Germinal center (tissue), 1 donor: ENCODE data around the gene HDAC2.
A peak's percentile ranks its signal among the peaks of the same experiment; 100 is the strongest.
"Not testable (repeated sequence)": the region's sequence is repeated elsewhere in the genome, so short reads cannot be mapped to it uniquely, and the experiment has no call there.

Source experiments
- DNase-seq: peaks from one replicate; pipeline ENCODE4 v3.0.0; 2012; ENCODE audit warnings: mixed read lengths, low spot score

Gene HDAC2

GRCh38 chr6:113970805-113971676, at the start of gene HDAC2:
TSS of gene HDAC2 (minus strand) at chr6:113971148. CDS start at chr6:113970908, 240 bp downstream.
- DNase-seq, result peak; percentile 88

GRCh38 chr6:114020196-114020595, 49.2 kb upstream of the HDAC2 start:
- no peak for DNase-seq

- DNase-seq, result not testable (repeated sequence)
Measured at GRCh38 chr6:114017146-114017545, 46.2 kb upstream of the HDAC2 start.

GRCh38 chr6:114014106-114014505, 43.2 kb upstream of the HDAC2 start:
- not testable (repeated sequence) for DNase-seq

GRCh38 chr6:114011486-114011885, 40.5 kb upstream of the HDAC2 start:
- DNase-seq, result not testable (repeated sequence)

GRCh38 chr6:114010540-114010939, 39.6 kb upstream of the HDAC2 start:
- no peak for DNase-seq

- no peak for DNase-seq
Measured at GRCh38 chr6:114009192-114009591, 38.2 kb upstream of the HDAC2 start.

- DNase-seq, result no peak
Measured at GRCh38 chr6:114008331-114008730, 37.4 kb upstream of the HDAC2 start.

GRCh38 chr6:114007516-114007915, 36.6 kb upstream of the HDAC2 start:
- DNase-seq, result no peak

GRCh38 chr6:114001354-114001753, 30.4 kb upstream of the HDAC2 start:
- DNase-seq, result no peak

- DNase-seq, result no peak
Measured at GRCh38 chr6:114000069-114000468, 29.1 kb upstream of the HDAC2 start.

GRCh38 chr6:113999284-113999683, 28.3 kb upstream of the HDAC2 start:
- no peak for DNase-seq

- DNase-seq, result no peak
Measured at GRCh38 chr6:113998811-113999210, 27.9 kb upstream of the HDAC2 start.

- DNase-seq, result no peak
Measured at GRCh38 chr6:113997116-113997515, 26.2 kb upstream of the HDAC2 start.

- DNase-seq, result no peak
Measured at GRCh38 chr6:113995634-113996033, 24.7 kb upstream of the HDAC2 start.

GRCh38 chr6:113994934-113995342, 24.0 kb upstream of the HDAC2 start:
- peak; percentile 12 for DNase-seq

- DNase-seq, result no peak
Measured at GRCh38 chr6:113989675-113990074, 18.7 kb upstream of the HDAC2 start.

GRCh38 chr6:113982675-113983074, 11.7 kb upstream of the HDAC2 start:
- not testable (repeated sequence) for DNase-seq

- DNase-seq, result no peak
Measured at GRCh38 chr6:113982055-113982550, 11.2 kb upstream of the HDAC2 start.

- peak; percentile 24 for DNase-seq
Measured at GRCh38 chr6:113980937-113981554, 10.1 kb upstream of the HDAC2 start.

- DNase-seq, result peak; percentile 22
Measured at GRCh38 chr6:113979937-113980336, 9.0 kb upstream of the HDAC2 start.

GRCh38 chr6:113978084-113978675, 7.2 kb upstream of the HDAC2 start:
- DNase-seq, result no peak

- no peak for DNase-seq
Measured at GRCh38 chr6:113976806-113977205, 5.9 kb upstream of the HDAC2 start.
